ENCODE results near the gene PITX2. TPM values are rescaled to one million over a fixed set of nuclear protein-coding genes. Genes with fewer than 3 reads are reported as not detected.

The PITX2 gene
- total RNA-seq, 1 experiment from 2014 or later: 24.9 TPM

GRCh38 chr4:110624904-110625494 lies 2.1 kb upstream of the PITX2 start (continued):
- TF ChIP-seq CDX4 (CRISPR knock-in tag; IDR thresholded peaks at IDR 0.05; ENCODE audit: borderline replicate concordance) (no peak), ZNF232 (CRISPR knock-in tag; IDR thresholded peaks at IDR 0.05) (no peak)
- TF ChIP-seq, protein P1, sequence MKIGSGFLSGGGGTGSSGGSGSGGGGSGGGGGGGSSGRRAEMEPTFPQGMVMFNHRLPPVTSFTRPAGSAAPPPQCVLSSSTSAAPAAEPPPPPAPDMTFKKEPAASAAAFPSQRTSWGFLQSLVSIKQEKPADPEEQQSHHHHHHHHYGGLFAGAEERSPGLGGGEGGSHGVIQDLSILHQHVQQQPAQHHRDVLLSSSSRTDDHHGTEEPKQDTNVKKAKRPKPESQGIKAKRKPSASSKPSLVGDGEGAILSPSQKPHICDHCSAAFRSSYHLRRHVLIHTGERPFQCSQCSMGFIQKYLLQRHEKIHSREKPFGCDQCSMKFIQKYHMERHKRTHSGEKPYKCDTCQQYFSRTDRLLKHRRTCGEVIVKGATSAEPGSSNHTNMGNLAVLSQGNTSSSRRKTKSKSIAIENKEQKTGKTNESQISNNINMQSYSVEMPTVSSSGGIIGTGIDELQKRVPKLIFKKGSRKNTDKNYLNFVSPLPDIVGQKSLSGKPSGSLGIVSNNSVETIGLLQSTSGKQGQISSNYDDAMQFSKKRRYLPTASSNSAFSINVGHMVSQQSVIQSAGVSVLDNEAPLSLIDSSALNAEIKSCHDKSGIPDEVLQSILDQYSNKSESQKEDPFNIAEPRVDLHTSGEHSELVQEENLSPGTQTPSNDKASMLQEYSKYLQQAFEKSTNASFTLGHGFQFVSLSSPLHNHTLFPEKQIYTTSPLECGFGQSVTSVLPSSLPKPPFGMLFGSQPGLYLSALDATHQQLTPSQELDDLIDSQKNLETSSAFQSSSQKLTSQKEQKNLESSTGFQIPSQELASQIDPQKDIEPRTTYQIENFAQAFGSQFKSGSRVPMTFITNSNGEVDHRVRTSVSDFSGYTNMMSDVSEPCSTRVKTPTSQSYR (CRISPR knock-in tag; IDR thresholded peaks at IDR 0.05): no peak

- no peaks in the 10 kb centered on the region for H3K9me3 Mint-ChIP-seq
- no peak overlapping the region for H3K27ac Mint-ChIP-seq
- H3K36me3 Mint-ChIP-seq: no peaks in the 10 kb centered on the region
- H3K4me3 Mint-ChIP-seq: no peak overlapping the region
- H3K4me1 Mint-ChIP-seq: peaks cover 77% of the 10 kb centered on the region
- ChIA-PET POLR2A (interaction anchor here (0.8 to 1.4 kb wide), 2 partner anchors 12 to 269 kb away, joined by 3 to 4 read pairs; no protein-coding TSS in a partner anchor), CTCF (no interaction called here)
- ATAC-seq: no peak
- TF ChIP-seq USF1 (CRISPR knock-in tag; IDR thresholded peaks at IDR 0.05): no peak
- TF ChIP-seq, protein P2, sequence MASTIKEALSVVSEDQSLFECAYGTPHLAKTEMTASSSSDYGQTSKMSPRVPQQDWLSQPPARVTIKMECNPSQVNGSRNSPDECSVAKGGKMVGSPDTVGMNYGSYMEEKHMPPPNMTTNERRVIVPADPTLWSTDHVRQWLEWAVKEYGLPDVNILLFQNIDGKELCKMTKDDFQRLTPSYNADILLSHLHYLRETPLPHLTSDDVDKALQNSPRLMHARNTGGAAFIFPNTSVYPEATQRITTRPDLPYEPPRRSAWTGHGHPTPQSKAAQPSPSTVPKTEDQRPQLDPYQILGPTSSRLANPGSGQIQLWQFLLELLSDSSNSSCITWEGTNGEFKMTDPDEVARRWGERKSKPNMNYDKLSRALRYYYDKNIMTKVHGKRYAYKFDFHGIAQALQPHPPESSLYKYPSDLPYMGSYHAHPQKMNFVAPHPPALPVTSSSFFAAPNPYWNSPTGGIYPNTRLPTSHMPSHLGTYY (CRISPR knock-in tag; IDR thresholded peaks at IDR 0.05): no peak
- TF ChIP-seq ELF4 (CRISPR knock-in tag; IDR thresholded peaks at IDR 0.05; ENCODE audit: low read depth): no peak
- no peak for TF ChIP-seq RORB (CRISPR knock-in tag; IDR thresholded peaks at IDR 0.05)
- TF ChIP-seq, protein P3, sequence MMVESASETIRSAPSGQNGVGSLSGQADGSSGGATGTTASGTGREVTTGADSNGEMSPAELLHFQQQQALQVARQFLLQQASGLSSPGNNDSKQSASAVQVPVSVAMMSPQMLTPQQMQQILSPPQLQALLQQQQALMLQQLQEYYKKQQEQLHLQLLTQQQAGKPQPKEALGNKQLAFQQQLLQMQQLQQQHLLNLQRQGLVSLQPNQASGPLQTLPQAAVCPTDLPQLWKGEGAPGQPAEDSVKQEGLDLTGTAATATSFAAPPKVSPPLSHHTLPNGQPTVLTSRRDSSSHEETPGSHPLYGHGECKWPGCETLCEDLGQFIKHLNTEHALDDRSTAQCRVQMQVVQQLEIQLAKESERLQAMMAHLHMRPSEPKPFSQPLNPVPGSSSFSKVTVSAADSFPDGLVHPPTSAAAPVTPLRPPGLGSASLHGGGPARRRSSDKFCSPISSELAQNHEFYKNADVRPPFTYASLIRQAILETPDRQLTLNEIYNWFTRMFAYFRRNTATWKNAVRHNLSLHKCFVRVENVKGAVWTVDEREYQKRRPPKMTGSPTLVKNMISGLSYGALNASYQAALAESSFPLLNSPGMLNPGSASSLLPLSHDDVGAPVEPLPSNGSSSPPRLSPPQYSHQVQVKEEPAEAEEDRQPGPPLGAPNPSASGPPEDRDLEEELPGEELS (CRISPR knock-in tag; IDR thresholded peaks at IDR 0.05): no peak
- no peak for TF ChIP-seq MAX (CRISPR knock-in tag; IDR thresholded peaks at IDR 0.05)
- TF ChIP-seq, protein P4, sequence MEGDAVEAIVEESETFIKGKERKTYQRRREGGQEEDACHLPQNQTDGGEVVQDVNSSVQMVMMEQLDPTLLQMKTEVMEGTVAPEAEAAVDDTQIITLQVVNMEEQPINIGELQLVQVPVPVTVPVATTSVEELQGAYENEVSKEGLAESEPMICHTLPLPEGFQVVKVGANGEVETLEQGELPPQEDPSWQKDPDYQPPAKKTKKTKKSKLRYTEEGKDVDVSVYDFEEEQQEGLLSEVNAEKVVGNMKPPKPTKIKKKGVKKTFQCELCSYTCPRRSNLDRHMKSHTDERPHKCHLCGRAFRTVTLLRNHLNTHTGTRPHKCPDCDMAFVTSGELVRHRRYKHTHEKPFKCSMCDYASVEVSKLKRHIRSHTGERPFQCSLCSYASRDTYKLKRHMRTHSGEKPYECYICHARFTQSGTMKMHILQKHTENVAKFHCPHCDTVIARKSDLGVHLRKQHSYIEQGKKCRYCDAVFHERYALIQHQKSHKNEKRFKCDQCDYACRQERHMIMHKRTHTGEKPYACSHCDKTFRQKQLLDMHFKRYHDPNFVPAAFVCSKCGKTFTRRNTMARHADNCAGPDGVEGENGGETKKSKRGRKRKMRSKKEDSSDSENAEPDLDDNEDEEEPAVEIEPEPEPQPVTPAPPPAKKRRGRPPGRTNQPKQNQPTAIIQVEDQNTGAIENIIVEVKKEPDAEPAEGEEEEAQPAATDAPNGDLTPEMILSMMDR (IDR thresholded peaks at IDR 0.05): no peak
- no peak for TF ChIP-seq ZNF263 (CRISPR knock-in tag; IDR thresholded peaks at IDR 0.05; ENCODE audit: low read depth)
- TF ChIP-seq FOXJ3 (CRISPR knock-in tag; IDR thresholded peaks at IDR 0.05; ENCODE audit: borderline replicate concordance): no peak
- TF ChIP-seq, protein P5, sequence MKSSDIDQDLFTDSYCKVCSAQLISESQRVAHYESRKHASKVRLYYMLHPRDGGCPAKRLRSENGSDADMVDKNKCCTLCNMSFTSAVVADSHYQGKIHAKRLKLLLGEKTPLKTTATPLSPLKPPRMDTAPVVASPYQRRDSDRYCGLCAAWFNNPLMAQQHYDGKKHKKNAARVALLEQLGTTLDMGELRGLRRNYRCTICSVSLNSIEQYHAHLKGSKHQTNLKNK (CRISPR knock-in tag; IDR thresholded peaks at IDR 0.05): no peak
- TF ChIP-seq, protein P6, sequence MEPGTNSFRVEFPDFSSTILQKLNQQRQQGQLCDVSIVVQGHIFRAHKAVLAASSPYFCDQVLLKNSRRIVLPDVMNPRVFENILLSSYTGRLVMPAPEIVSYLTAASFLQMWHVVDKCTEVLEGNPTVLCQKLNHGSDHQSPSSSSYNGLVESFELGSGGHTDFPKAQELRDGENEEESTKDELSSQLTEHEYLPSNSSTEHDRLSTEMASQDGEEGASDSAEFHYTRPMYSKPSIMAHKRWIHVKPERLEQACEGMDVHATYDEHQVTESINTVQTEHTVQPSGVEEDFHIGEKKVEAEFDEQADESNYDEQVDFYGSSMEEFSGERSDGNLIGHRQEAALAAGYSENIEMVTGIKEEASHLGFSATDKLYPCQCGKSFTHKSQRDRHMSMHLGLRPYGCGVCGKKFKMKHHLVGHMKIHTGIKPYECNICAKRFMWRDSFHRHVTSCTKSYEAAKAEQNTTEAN (CRISPR knock-in tag; IDR thresholded peaks at IDR 0.05): no peak
- TF ChIP-seq TCF7 (CRISPR knock-in tag; IDR thresholded peaks at IDR 0.05; ENCODE audit: low read depth): no peak
- TF ChIP-seq ZNF232 (CRISPR knock-in tag; IDR thresholded peaks at IDR 0.05): no peak
- TF ChIP-seq NFATC4 (CRISPR knock-in tag; IDR thresholded peaks at IDR 0.05): no peak
- peaks cover 100% of the 10 kb centered on the region for H3K27me3 Mint-ChIP-seq (ENCODE audit: low read depth)
- DNase-seq (ENCODE audit: low spot score): no peak
These were observed 1.5 kb upstream of the PITX2 start for GRCh38 chr4:110624398-110624780.
